ENCODE measurements around the gene KAT8.
"Not testable (repeated sequence)": the region's sequence is repeated elsewhere in the genome, so short reads cannot be mapped to it uniquely, and the experiment has no call there.

Gene KAT8

GRCh38 chr16:31133046-31133501, 15.6 kb downstream of the KAT8 start:
- DNase-seq, result no peak

DNA sequence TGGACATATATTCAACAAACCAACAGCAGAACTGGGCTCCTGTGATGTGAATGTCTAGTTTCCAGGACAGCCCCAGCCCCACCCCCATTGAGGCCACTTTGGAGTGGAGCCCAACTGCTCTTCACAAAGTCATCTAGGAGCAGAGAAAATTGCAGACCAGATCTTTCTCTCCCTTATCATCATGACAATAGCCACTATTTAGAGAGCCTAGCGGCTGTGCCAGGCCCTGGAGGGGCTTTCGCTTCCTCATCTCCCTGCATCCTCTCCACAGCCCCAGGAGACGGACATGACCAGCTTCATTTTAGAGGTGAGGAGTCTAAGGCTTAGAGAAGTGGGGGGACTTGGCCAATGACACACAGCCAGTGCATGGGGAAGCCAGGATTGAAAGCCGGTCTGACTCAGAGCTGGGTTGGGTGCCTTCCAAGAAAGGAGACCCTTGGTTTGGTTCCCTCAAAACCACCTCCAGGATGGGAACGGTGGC, 16.7 kb downstream of the KAT8 start:
- DNase-seq, result no peak

- no peak for DNase-seq
These were observed 17.4 kb downstream of the KAT8 start for GRCh38 chr16:31134625-31135534.

DNA sequence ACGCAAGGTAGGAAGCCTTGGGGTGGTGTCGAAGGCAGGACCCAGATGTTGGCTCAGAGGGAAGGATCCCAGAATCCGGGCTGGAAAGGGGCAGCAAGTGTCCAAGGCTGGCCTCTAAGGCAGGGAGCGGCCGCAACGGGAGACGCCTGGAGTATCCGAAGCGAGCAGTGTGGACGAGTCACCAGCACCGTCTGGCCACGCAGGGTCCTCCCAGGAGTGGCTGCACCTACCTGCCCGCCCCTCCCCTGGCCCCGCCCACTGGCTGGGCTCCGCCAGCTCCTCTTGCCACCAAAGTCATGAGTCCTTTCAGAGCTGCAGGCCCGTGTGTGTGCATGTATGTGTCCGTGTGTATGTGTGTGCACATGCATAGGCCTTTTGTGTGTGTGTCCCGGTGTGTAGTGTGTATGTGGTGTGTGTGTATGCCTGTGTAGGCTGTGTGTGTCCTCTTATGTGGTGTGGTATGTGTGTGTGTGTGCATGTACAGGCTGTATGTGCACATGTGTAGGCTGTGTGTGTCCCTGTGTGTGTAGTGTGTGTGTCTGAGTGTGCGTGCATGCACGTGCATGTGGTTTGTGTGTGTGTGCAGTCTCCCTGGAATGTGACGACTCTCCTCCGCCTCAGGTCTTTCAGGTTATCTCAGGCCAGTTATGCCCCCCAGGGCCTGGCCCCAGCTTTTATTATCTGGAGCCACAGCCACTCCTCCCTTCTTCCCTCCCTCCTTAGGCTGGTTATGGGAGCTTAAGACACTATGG, 18.2 kb downstream of the KAT8 start, which contains the start of gene PRSS8:
Gene PRSS8, minus strand, starts transcription at position 193 of the 752 bp plus-strand sequence. CDS start 229 bp downstream, outside the sequence.
- DNase-seq, result no peak

DNA sequence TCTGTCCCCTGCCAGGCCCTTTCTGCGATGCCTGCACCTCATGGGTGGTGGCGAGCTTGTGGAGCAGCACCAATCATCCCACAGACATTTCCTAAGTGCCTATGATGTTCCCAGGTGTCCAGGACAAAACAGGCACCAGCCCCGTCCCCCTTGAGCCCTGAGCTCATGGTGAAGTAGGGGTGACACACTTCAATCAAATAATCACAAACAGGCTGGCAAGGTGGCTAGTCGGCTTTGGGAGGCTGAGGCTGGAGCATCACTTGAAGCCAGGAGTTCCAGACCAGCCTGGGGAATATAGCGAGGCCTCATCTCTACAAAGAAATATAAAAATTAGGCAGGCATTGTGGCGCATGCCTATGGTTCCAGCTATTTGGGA, 18.8 kb downstream of the KAT8 start:
- no peak for DNase-seq

DNA sequence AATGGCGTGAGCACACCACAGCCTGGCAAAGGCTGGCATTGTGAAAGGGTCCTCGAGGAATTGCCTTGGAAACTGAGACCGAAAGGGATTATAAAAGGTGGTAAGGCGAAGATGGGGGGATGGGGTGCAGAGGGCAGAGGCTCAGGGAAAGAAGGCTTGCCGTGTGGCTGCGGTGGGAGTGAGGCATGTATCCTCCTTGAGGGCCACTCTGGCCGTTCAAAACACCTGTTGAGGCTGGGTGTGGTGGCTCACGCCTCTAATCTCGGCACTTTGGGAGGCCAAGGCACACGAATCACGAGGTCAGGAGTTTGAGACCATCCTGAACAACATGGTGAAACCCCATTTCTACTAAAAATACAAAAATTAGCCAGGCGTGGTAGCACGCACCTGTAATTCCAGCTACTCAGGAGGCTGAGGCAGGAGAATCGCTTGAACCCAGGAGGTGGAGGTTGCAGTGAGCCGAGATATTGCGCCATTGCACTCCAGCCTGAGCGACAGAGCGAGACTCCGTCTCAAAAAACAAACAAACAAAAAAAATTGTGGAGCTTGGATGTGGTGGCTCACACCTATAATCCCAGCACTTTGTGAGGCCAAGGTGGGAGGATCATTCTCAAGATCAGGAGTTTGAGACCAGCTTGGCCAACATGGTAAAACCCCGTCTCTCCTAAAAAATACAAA, 19.5 kb downstream of the KAT8 start:
- not testable (repeated sequence) for DNase-seq

DNA sequence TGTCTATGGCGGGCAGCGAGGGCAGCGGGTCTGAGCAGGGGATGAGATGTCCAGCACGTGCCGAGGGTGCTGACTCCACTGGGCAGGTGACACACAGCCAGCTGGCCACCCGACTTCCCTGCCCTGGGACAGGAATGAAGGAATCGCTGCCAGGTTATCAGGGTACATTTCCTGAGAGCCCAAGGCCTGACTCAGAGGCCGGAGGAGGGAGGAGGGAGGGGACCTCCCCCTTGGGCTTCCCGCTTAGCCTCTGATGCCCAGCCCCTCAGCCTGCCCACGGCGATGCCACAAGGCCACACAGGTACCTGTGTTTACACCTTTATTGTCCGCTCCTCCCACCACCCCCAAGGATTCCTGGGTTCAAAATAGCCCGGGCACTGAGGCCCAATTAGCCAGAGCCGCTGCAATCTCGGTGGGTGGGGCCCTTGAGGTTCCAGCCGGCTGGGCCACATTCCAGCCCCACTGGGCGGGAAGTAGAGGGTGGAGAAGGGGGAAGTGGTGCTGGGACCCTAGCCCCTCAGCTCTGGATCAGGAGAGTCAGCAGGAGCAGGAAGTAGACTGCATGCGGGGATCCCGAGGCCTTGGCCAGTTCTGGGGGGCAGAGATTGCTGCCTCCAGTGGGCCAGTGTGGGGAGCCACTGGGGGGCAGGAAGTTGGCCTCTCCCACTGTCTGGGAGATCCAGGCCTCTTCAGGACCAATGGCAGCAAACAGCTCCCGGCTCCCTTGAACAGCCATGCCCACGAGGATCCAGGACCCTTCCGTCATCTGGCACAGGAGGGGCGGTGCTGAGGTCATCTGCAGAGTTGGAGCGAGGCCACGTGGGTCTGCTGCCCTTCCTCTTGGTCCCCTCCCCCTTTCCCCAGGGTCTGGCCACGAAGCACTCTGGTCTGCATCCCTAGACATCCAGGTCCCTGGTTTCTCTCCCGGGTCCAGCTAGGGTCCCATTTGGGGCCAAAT, 21.4 kb downstream of the KAT8 start:
- no peak for DNase-seq

DNA sequence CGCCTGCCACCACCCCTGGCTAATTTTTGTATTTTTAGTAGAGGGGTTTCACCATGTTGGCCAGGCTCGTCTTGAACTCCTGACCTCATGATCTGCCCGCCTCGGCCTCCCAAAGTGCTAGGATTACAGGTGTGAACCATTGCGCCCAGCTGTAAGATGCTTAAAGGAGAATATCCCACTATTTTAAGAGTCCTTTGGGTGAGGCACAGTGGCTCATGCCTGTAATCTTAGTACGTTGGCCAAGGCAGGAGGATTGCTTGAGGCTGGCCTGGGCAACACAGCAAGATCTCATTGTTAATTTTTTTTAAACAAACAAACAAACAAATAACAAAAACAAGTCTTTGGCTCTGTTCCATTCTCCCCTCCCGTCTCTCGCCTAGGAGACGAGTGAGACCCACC, 23.6 kb downstream of the KAT8 start:
- DNase-seq, result not testable (repeated sequence)

- no peak for DNase-seq
These were observed 24.1 kb downstream of the KAT8 start for GRCh38 chr16:31141489-31142108.

- DNase-seq, result peak; percentile 81
These were observed 24.9 kb downstream of the KAT8 start for GRCh38 chr16:31142109-31143010.

DNA sequence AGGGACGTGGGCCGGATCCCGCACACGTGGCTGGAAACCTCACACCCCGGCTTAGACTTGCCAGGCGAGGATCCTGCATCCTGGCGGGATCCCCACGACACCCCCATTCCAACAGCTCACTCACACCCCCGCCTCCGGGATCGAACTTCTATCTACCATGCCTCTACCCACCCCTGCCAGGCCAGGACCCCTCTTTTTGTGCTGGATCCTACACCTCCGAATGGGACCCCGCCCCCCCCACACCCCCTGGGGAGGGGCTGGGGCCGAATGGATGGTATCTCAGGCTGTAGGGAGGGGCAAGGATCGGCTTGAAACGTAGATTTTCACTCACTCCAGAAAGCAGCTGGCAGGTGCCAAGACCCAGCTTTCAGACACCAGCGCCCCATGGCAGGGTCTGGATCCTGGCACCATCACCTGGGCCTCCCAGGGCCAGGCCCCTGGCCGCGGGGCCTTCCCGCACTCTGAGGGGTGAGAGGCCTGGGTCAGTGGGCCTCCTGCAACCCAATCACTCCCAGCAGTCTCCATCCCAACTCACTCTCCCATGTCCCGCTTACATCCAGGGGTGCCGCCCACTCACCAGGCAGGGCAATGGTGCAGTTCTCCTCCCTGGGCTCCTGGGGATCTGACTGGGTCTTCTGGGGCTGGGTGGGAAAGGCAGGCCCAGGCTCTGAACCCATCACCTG, 25.7 kb downstream of the KAT8 start:
- no peak for DNase-seq

DNA sequence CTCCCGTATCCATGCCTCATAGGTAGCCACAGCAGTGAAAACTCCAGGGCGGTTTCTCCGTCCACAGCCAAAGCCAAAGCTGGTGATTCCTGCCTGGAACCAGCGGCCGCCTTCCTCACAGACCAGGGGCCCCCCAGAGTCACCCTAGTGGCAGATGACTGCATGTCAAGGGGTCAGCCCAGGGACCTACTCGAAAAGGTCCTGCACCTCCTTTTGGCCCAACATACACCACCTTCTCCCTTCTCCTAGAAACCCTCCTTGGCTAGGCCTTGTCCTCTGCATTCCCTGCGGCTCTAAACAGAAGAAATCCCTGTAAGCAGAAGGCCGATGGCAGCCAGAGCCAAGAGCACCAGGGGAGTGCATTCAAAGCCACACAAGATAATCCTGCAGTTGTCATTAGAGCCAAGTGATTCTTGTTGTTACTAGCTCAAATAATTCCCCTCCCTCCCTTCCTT, 26.3 kb downstream of the KAT8 start:
- DNase-seq, result no peak

DNA sequence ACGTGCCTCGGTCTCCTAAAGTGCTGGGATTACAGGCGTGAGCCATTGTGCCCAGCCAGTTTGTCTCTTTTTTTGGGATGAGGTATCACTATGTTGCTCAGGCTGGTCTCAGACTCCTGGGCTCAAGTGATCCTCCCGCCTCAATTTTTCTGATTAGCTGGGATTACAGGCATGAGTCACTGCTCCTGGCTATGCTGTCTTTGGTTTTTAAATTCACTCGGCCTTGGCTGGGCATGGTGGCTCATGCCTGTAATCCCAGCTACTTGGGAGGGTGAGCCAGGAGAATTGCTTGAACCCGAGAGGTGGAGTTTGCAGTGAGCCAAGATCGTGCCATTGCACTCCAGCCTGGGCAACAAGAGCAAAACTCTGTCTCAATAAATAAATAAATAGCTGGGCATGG, 27.0 kb downstream of the KAT8 start:
- DNase-seq, result not testable (repeated sequence)

- no peak for DNase-seq
These were observed 28.0 kb downstream of the KAT8 start for GRCh38 chr16:31145398-31145990.

DNA sequence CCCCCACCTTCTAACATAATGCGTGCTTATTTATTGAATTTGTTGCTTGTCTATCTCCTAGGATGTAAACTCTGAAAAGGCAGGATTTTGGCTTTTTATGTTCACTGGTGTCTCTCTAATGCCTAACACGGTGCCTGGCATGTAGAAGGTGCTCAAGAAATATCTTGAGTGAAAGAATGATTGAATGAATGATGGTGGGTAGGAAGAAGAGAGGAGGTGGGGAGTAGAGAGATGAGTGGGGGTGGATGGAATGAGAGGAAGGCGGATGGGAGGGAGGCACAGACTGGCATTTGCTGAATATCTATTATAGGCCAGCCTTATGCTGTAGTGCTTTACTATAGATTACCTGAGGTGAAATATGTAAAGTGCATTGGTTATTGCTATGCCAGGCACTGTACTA, 30.1 kb downstream of the KAT8 start:
- DNase-seq, result no peak

GRCh38 chr16:31148281-31148728, 30.8 kb downstream of the KAT8 start:
- no peak for DNase-seq

GRCh38 chr16:31148896-31149295, 31.4 kb downstream of the KAT8 start:
- no peak for DNase-seq

DNA sequence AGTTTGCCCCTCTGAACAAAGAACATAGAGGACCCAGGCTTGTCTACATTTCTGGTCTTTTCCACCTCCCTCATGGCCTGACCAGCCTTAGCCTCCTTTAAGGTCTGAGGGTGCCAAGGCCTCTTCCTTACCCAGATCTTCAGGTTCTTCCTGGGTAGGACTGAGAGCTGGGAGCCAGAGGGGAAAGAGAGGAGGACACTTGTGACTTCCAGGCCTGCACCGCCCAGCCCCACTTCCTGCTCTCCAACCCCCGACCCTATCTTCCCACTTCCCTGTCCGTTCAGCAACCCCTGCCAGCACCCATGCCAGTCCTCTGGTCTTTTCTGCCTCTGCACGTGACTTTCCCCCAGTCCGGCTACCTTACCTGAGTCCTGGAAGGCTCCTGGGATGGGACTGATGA, 31.9 kb downstream of the KAT8 start:
- no peak for DNase-seq
